GM18508 (cell line): Measurements from ENCODE around the gene TFPT.

Experiments
- ATAC-seq: cut with Tn5 transposase; IDR thresholded peaks from one replicate; pipeline ENCODE4 v1.9.1; 2021; ENCODE audit warnings: moderate number of reproducible peaks; ENCODE audit not compliant: insufficient read depth, unreplicated experiment

The TFPT gene

GRCh38 chr19:54094426-54095000 lies 20.9 kb downstream of the TFPT start:
- ATAC-seq: no peak

DNA sequence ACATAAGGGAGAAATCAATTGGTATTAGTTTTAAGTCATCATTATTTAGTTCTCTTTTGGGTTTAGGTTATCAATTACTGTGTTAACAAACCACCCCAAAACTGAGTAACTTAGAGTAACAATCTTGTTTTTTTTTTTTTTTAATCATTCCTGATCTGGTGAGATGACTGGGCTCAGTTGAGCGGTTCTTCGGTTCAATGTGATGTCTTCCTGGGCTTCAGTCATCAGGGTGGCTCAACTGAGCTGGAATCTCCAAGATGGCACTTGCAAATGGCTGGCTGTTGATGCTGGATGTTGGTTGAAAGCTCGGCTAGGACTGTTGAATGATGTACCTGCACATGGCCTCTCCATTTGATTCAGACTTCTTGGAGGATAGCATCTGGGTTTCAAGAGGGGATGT lies 31.0 kb downstream of the TFPT start:
- no peak for ATAC-seq

DNA sequence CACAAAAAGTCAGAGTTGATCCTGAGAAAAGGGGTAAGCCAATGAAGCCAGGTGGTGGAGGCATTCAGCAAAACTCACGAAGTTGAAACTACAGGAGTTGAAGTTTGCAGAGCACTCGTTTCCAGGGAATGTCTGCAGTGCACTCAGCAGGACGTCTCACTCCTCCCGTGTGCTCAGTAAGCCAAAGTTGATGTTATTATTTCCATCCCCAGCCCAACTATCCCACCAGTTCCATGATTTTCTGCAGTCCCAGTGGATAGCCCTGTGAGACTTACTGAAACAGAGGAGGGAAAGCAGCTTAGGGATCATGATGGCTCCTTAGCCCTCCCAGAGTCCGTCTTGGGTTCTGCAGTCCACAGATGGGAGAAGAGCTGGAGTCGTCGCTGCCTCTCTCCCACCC lies 34.4 kb downstream of the TFPT start, which contains the start of gene TARM1:
Gene TARM1, minus strand, starts transcription at position 334 of the 400 bp plus-strand sequence. Its CDS starts 25 bp downstream, at position 309.
- ATAC-seq: no peak

- no peak for ATAC-seq
Measured at GRCh38 chr19:54077334-54077733, 38.1 kb downstream of the TFPT start.

- no peak for ATAC-seq
Measured at GRCh38 chr19:54074851-54075250, 40.6 kb downstream of the TFPT start.

DNA sequence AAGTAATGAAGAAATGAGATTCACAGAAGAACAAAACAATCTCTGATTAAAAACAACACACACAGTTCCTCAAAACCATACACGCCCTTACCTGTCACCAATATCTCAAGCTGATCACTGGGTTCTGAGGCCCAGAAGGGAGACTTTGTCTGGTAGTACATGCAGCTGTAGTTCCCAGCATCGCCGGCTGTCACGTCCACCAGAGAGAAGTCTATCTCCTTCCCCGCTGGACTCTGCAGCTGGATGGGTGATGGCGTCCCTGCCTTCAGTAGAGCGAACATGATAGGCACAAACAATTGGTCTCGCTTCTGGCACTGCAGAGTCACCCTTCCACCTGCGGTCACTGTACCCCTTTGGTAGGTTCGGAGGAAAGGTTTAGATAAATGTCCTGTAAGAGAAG lies 41.6 kb downstream of the TFPT start:
- no peak for ATAC-seq

- ATAC-seq: no peak
Measured at GRCh38 chr19:54069470-54069869, 46.0 kb downstream of the TFPT start.

DNA sequence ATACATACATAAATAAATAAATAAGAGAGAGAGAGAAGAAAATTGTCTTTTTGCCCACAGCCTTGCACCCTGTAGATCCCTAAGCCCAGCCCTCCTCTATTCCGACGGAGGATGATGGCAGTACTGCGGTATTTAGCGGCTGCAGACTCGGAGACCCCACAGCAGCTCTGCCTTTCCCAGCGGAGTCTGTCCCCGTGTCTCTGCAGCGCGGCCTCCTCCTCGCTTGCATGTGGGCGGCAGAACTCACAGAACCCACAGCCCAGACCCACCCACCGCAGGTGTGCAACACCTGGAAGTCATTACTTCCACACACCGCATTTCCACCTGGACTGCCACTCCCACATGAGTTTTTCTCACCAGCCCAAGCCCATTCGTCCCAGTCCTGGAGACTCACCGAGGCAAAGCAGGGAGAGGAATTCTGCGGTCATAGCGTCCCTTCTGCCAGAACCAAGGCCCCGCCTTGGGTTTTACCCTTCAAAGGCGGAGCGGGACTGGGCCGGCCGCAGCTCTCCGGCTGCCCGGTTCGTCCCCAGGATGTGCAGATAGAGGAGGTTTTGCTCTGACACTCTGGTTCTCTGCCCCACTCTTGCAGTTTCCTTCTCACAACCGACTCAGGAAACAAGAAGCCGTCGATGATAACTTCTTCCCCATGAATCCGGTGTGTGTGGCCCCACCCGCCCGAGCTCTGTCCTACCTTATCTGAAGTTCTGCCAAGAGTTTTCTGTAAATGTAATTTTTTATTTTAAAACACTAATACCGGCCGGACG lies 51.9 kb downstream of the TFPT start, which contains the start of gene VSTM1:
Gene VSTM1, minus strand, starts transcription at position 548 of the 767 bp plus-strand sequence. Its CDS starts 120 bp downstream, at position 428.
- no peak for ATAC-seq

- ATAC-seq: no peak
Measured at GRCh38 chr19:54062643-54063042, 52.8 kb downstream of the TFPT start.
